GM18498 (cell line): ENCODE results near the gene PTX4.

Source experiments
- ATAC-seq: cut with Tn5 transposase; IDR thresholded peaks from one replicate; pipeline ENCODE4 v1.9.1; 2021; ENCODE audit warnings: mild to moderate bottlenecking, moderate library complexity; ENCODE audit not compliant: unreplicated experiment

PTX4 gene, protein sequence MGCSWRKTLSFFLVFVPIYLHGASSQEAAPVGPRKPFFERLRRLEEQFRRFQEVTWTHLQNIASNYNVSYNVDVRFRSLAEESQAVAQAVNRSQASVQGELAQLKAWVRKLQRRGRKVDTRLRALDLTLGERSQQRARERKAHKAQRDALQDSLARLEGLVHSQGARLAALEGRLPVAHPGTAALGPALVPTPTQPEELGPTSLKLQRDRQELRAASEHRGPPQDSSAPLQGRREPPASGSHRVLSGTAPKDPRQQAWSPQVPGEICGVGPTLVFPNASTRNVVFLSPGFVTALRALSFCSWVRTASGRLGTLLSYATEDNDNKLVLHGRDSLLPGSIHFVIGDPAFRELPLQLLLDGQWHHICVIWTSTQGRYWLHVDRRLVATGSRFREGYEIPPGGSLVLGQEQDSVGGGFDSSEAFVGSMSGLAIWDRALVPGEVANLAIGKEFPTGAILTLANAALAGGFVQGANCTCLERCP

GRCh38 chr16:1488619-1489018 lies at the start of gene PTX4:
TSS of gene PTX4 (minus strand) at chr16:1488944. CDS start at chr16:1488909, 35 bp downstream.
- ATAC-seq: no peak

DNA sequence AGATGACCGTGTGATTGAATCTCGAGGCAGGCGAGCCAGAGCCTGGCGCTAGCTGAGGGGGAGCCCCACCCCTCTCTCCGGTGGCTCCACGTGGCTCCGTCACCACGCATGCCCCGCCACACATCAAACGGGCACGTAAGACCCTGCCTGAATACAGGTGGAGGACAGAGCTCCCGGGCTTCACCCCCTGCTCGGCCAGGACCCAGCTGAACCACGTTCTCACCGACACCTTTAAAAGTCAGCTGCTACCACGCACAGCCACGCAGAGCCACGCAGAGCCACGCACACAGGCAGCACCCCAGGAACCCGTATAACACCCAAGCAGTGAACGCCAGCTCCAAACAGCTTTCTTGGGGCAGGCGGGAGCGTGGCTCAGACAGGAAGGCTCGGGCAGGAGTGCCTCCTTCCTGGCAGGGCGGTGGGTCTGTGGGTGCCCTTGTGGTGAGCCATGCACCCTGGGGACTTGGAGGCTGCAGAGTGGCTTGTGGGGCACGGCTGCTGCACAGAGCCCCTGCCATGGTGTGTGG lies 49.1 kb upstream of the PTX4 start:
- ATAC-seq: no peak

DNA sequence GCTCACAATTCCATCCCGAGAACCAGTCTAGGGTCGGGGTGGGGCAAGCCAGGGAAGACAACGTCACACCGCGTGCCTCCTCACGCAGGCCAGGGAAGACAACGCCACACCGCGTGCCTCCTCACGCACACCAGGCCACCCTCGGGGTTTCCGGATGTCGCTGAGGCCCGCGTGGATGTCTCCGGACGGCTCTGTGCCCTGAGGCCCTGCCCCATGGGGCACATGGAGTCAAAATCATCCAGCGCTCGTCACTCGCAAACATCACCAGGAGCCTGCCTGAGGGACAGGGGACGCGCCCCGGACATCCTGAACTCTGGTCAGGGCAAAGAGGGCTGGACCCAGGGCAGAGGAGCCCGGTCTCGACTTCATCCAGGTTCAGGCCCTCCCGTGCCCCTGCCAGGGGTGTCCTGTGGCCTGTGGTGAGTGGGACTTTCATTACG lies 48.4 kb upstream of the PTX4 start:
- ATAC-seq: no peak

DNA sequence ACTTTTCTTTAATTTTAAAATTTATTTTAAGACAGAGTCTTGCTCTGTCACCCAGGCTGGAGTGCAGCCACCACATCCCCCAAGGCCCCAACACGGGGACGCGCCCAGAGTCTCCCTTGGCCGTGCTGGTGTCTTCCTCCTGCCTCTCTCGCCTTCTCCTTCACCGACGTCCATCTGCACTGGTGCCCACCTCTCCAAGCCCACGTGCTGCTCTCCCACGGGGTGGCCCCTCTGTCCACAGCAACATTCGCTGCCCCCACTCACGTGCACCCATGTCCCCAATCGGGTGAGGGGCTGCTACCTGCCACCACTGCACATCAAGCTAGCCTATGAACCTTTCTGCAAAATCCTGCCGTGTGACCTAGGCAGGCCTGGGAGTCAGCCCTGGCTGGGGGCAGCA lies 47.9 kb upstream of the PTX4 start:
- ATAC-seq: no peak

- ATAC-seq: no peak
Observed at GRCh38 chr16:1535391-1536291, 46.9 kb upstream of the PTX4 start.

DNA sequence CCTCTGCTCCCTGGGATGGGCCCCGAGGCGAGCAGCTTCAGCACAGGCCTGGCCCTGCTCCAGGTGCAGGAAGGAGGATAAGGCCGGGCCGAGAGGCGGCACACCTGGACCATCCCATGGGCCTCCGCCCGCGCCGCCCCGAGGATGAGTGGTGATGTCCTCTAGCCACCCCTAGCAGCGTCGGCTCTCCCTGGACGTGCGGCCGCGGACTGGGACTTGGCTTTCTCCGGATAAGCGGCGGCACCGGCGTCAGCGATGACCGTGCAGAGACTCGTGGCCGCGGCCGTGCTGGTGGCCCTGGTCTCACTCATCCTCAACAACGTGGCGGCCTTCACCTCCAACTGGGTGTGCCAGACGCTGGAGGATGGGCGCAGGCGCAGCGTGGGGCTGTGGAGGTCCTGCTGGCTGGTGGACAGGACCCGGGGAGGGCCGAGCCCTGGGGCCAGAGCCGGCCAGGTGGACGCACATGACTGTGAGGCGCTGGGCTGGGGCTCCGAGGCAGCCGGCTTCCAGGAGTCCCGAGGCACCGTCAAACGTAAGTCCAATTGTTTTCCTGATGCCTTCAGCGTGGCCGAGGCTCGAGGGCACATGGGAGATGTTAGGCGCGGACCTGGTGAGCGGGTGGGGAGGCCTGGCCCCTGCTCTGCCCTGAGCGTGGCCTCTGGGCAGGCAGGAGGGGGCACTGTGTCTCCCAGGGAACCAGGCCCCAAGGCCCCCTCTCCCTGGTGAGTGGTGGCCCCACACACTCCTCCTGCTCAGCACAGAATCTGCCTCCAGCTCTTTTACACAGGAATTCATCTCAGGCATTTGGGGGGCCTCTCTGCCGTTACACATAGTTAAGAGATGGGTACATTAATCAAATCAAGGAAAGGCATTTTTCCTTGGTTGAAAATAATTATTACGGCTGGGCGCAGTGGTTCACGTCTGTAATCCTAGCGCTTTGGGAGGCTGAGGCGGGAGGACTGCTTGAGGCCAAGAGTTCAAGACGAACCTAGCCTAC lies 45.6 kb upstream of the PTX4 start:
- no peak for ATAC-seq

DNA sequence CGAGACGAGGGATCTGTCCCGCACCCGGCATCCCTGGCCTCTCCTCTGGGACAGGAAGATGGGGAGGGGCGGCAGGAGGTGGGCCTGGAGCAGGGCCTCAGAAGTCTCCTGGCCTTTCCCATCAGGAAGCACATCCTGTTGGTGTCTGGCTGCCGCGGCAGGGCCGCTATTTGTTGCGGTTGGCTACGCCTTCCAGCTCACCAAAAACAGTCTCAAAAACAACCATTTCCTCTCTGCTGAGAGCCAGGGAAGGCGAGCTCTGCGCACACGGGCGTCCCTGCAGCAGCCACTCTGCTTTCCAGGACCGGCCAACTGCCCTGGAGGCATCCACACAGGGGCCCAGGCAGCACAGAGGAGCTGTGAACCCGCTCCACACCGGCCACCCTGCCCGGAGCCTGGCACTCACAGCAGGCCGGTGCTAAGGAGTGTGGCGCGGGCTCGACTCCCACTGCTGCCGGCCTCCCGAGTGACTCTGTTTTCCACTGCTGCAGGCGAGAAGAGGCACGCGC lies 44.8 kb upstream of the PTX4 start, which contains the start of gene TMEM204:
Gene TMEM204 (plus strand): TSS at position 224 of the 509 bp plus-strand sequence. CDS start 610 bp downstream, outside the sequence.
- ATAC-seq: no peak

DNA sequence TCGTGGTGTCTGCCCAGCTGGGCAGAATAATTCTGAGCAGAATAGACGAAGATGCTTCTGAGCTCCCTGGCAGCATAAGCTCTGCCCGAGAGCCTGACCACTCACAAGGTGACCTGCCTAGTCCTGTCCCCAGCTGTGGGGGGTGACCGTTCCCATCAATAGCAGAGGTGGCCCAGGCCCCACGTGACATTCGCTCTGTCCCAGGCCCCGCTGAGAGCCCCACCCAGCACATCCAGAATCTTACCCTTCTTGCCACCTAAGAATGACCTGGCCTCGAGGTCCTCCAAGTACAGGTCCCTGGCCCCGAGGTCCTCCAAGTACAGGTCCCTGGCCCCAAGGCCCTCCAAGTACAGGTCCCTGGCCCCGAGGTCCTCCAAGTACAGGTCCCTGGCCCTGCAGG lies 44.0 kb upstream of the PTX4 start:
- no peak for ATAC-seq

GRCh38 chr16:1532081-1532760 lies 43.5 kb upstream of the PTX4 start:
- no peak for ATAC-seq

GRCh38 chr16:1531638-1531910 lies 42.8 kb upstream of the PTX4 start:
- ATAC-seq: no peak

DNA sequence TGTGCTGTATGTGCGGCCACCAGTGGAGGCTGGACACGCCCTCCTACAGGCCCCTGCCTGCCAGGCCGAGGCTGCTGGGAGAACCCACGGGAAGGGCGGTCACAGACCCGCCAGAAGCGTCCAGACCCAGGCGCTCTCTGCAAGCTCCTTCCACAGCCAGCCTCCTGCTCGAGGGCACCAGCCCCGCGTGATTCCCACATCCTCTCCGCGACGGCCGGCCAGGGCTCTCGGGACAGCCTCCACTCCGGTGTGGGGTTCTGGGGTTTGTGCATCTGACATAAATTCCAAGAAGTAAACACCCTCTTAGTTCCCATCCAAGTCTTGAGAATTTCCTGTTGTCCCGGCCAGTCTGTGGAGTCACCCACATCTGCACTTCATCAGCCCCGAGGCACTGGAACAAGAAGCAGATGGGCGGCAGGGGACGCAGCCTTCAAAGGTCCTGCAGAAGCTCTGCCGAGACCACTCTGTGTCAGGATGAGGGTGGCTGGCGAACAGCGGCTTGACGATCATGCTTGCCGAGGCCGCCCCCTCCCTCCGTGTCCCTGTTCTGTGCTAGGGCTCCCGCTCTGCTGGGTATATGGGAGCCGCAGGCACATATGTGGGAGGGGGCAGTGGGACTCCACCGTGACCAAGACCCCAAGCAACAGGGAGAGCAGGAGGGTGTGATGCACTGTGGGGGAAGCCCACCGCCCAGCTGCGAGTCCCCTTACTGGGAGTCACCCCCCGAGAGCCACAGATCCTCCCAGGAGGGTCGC lies 42.3 kb upstream of the PTX4 start:
- ATAC-seq: no peak

GRCh38 chr16:1530349-1530882 lies 41.7 kb upstream of the PTX4 start:
- ATAC-seq: no peak

- no peak for ATAC-seq
Observed at GRCh38 chr16:1528921-1529537, 40.3 kb upstream of the PTX4 start.

DNA sequence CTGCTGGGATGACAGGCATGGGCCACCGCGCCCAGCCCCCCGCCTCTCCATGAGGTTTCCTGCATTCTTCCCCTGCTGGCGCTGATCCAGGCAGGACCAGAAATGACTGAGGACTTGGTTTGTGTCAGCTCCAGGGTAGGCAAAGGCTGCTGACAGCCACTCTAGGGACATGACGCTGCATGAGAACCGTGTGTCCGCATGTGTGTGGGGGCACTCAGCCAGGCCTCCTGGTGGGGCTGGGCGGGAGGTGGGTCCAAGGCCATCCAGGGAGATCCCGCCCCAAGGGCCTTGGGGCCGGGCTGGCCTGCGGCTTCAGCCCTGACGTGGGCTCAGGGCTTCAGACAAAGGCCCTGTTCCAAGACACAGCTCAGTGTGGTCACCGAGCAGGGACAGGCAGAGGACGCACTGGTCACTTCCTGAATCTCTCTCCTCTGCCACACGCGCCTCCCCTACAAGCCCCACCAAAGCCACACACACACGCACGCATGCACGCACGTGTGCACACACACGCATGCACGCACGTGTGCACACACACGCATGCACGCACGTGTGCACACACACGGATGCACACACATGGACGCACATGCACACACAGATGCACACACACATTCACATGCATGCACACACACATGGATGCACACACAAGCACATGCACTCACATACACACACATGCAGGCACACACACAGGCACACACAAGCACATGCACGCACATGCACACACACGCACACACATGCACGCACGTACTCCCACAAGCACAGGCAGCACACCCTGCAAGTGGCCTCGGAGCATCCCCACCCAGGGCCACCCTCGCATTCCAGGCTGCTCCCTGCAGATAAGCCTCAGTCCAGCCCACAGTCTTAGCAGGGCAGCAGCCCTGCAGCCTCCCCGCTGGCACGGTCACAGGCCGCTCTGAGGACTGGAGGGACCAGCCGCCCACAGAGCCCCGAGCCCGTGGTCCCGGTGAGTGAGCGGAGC lies 39.4 kb upstream of the PTX4 start:
- no peak for ATAC-seq

GRCh38 chr16:1526608-1527555 lies 38.1 kb upstream of the PTX4 start:
- no peak for ATAC-seq
